Astrocyte (in vitro differentiated cells and primary cell): Measurements from ENCODE around the gene DDC. TPM values are rescaled to one million over a fixed set of nuclear protein-coding genes. Genes with fewer than 3 reads are reported as not detected.

ENCODE experiments used
- DNase-seq: peaks from one replicate; pipeline ENCODE4 v3.0.0-alpha.2; 2010; ENCODE audit warnings: low read depth
- FAIRE-seq: peaks from 2 replicates; lab custom pipeline; 2011; peaks lifted over from hg19 to GRCh38; lab: Jason Lieb, UNC
- H2AFZ ChIP-seq: 2 replicates; pipeline ENCODE4 v1.6.0; 2012; ENCODE audit warnings: low read depth, low read length, inconsistent platforms
- H3K27ac ChIP-seq: 2 replicates; pipeline ENCODE4 v1.5.1; 2011; ENCODE audit warnings: low read depth, low read length, inconsistent platforms
- H3K27me3 ChIP-seq: 2 replicates; pipeline ENCODE4 v1.6.0; 2011; ENCODE audit warnings: low read length, inconsistent platforms; ENCODE audit not compliant: insufficient read depth
- H3K36me3 ChIP-seq: 2 replicates; pipeline ENCODE4 v1.5.1; 2011; ENCODE audit warnings: low read length, inconsistent platforms; ENCODE audit not compliant: insufficient read depth
- H3K4me1 ChIP-seq: 2 replicates; pipeline ENCODE4 v1.5.1; 2011; ENCODE audit warnings: low read length, inconsistent platforms; ENCODE audit not compliant: insufficient read depth
- H3K4me2 ChIP-seq: 2 replicates; pipeline ENCODE4 v1.6.0; 2012; ENCODE audit warnings: low read length, inconsistent platforms
- H3K4me3 ChIP-seq: 2 replicates; pipeline ENCODE4 v1.5.1; 2011; ENCODE audit warnings: low read depth, mild to moderate bottlenecking, low read length, inconsistent platforms; ENCODE audit not compliant: insufficient read depth
- H3K79me2 ChIP-seq: 2 replicates; pipeline ENCODE4 v1.6.0; 2012; ENCODE audit warnings: mild to moderate bottlenecking, low read length, inconsistent platforms; ENCODE audit not compliant: insufficient read depth
- H3K9ac ChIP-seq: 2 replicates; pipeline ENCODE4 v1.6.0; 2012; ENCODE audit warnings: mild to moderate bottlenecking, low read length, inconsistent platforms
- H3K9me3 ChIP-seq: 2 replicates; pipeline ENCODE4 v1.5.1; 2012; ENCODE audit warnings: low read depth, mild to moderate bottlenecking, low read length, inconsistent platforms; ENCODE audit not compliant: insufficient read depth
- H4K20me1 ChIP-seq: 2 replicates; pipeline ENCODE4 v1.6.0; 2012; ENCODE audit warnings: low read length, inconsistent platforms; ENCODE audit not compliant: insufficient read depth
- H3K27ac Mint-ChIP-seq: one replicate; pipeline ENCODE4 v1.8.0; 2021; ENCODE audit warnings: mild to moderate bottlenecking, mixed read lengths; ENCODE audit not compliant: unreplicated experiment
- H3K27me3 Mint-ChIP-seq: one replicate; pipeline ENCODE4 v1.8.0; 2021; ENCODE audit warnings: low read depth, mixed read lengths; ENCODE audit not compliant: unreplicated experiment
- H3K36me3 Mint-ChIP-seq: one replicate; pipeline ENCODE4 v1.8.0; 2021; ENCODE audit warnings: low read depth, mixed read lengths; ENCODE audit not compliant: unreplicated experiment
- H3K4me1 Mint-ChIP-seq: one replicate; pipeline ENCODE4 v1.8.0; 2021; ENCODE audit warnings: low read depth, mixed read lengths; ENCODE audit not compliant: unreplicated experiment
- H3K4me3 Mint-ChIP-seq: one replicate; pipeline ENCODE4 v1.8.0; 2021; ENCODE audit warnings: mild to moderate bottlenecking, moderate library complexity, mixed read lengths; ENCODE audit not compliant: unreplicated experiment
- H3K9me3 Mint-ChIP-seq: one replicate; pipeline ENCODE4 v1.8.0; 2021; ENCODE audit warnings: mild to moderate bottlenecking, mixed read lengths; ENCODE audit not compliant: unreplicated experiment
- CTCF ChIP-seq: IDR thresholded peaks from 2 replicates; pipeline ENCODE4 v1.5.1; 2011; ENCODE audit warnings: low read depth, mild to moderate bottlenecking, inconsistent platforms, low read length, moderate library complexity; ENCODE audit not compliant: insufficient read depth
- EZH2 ChIP-seq: IDR thresholded peaks from 2 replicates; pipeline ENCODE4 v1.6.1; 2012; ENCODE audit warnings: mild to moderate bottlenecking, low read length, inconsistent platforms; ENCODE audit not compliant: insufficient read depth
- total RNA-seq: library from RNA; stranded (reverse); gene quantifications from 2 replicates; pipeline ENCODE4 v1.2.1, GENCODE V29; 2021

Gene DDC
- total RNA-seq, 1 donor from 2014 or later = not detected

- FAIRE-seq (peak; percentile 52), DNase-seq (peak; percentile 63)
- H3K36me3 Mint-ChIP-seq = peaks cover 9% of the 10 kb centered on the region
Observed at GRCh38 chr7:50436133-50436806, 128.9 kb downstream of the DDC start.

DNA sequence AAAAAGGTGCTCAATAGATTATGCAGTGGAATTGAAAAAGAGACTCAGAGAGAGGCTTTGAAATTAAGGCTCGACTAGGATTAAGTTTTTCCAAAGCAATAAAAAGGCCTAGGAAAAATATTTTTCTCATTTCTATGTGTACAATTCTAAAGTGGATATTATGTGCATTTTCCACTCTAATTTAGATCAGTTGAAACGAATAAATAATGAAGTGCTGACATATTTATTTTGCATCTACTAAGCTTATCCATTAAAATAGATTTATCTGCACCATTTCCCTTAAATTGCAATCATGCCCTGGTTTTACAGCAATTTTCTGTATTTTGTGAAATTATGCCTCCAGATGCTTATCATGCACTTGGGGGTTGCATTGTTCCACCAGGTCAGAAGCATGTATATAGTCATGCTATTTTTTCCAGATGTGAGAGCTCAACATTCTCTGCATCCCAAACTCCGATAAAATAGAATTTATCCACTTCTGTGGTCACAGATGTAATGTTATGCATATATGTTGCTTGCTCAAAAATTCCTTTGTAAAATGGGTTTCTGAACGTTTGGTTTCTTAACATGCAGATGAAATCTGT lies 133.4 kb downstream of the DDC start:
- DNase-seq (no peak), FAIRE-seq (no peak)
- no peaks in the 10 kb centered on the region for H4K20me1 ChIP-seq
- no peaks in the 10 kb centered on the region for H3K36me3 ChIP-seq
- H3K27ac ChIP-seq = no peak overlapping the region
- Mint-ChIP-seq H3K27ac (no peak overlapping the region), H3K36me3 (no peaks in the 10 kb centered on the region), H3K4me3 (no peak overlapping the region), H3K4me1 (peaks cover 9% of the 10 kb centered on the region), H3K27me3 (peaks cover 4% of the 10 kb centered on the region), H3K9me3 (no peaks in the 10 kb centered on the region)
- H3K9ac ChIP-seq = no peak overlapping the region
- H3K9me3 ChIP-seq = no peaks in the 10 kb centered on the region
- no peaks in the 10 kb centered on the region for H3K27me3 ChIP-seq
- peaks cover 11% of the 10 kb centered on the region for H3K4me1 ChIP-seq
- no peak for TF ChIP-seq EZH2
- no peak for TF ChIP-seq CTCF
- H2AFZ ChIP-seq = no peak overlapping the region
- no peaks in the 10 kb centered on the region for H3K79me2 ChIP-seq
- no peak overlapping the region for H3K4me2 ChIP-seq
- no peak overlapping the region for H3K4me3 ChIP-seq

More at GRCh38 chr7:50436133-50436806, 128.9 kb downstream of the DDC start:
- Mint-ChIP-seq H3K27ac (peak overlapping the region; percentile 98), H3K9me3 (no peaks in the 10 kb centered on the region), H3K4me1 (peaks cover 12% of the 10 kb centered on the region), H3K4me3 (no peak overlapping the region), H3K27me3 (no peaks in the 10 kb centered on the region)
- no peaks in the 10 kb centered on the region for H3K79me2 ChIP-seq
- H3K4me2 ChIP-seq = peak overlapping the region; percentile 39
- no peaks in the 10 kb centered on the region for H4K20me1 ChIP-seq
- H3K27me3 ChIP-seq = no peaks in the 10 kb centered on the region
- H3K27ac ChIP-seq = peak overlapping the region; percentile 80
- H3K9me3 ChIP-seq = peaks cover 4% of the 10 kb centered on the region
- TF ChIP-seq EZH2 = no peak
- TF ChIP-seq CTCF = no peak
- H3K4me1 ChIP-seq = peaks cover 12% of the 10 kb centered on the region
- H2AFZ ChIP-seq = no peak overlapping the region
- no peaks in the 10 kb centered on the region for H3K36me3 ChIP-seq
- peak overlapping the region; percentile 45 for H3K9ac ChIP-seq
- no peak overlapping the region for H3K4me3 ChIP-seq

DNA sequence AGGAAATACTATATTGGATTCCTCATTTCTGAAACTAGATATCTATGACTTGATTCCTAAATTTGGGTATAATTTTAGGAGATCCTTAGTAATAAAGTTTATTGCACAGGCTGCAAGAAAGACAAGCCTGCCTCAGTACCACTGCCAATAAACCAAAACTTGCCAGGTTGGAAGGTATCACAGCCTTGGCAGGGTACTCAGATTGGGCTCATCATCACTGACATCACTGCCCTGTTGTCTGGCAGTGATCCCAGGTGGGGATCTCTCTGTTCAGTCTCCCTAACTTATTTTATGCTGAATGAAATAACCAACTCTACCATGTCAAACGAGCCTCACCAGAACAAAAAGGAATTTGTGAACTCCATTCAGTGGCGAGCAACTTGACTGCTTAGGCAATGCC lies 133.9 kb downstream of the DDC start:
- H3K9me3 Mint-ChIP-seq = no peaks in the 10 kb centered on the region
- H3K27ac Mint-ChIP-seq = no peak overlapping the region
- Histone ChIP-seq H3K4me1 (peaks cover 7% of the 10 kb centered on the region), H3K36me3 (no peaks in the 10 kb centered on the region), H2AFZ (no peak overlapping the region), H3K4me3 (no peak overlapping the region), H3K4me2 (no peak overlapping the region), H3K9ac (no peak overlapping the region), H3K27ac (no peak overlapping the region), H3K27me3 (no peaks in the 10 kb centered on the region), H4K20me1 (no peaks in the 10 kb centered on the region), H3K79me2 (no peaks in the 10 kb centered on the region), H3K9me3 (no peaks in the 10 kb centered on the region)
- TF ChIP-seq CTCF (no peak), EZH2 (no peak)
- H3K4me1 Mint-ChIP-seq = peaks cover 6% of the 10 kb centered on the region
- H3K4me3 Mint-ChIP-seq = no peak overlapping the region
- H3K27me3 Mint-ChIP-seq = peaks cover 4% of the 10 kb centered on the region
- DNase-seq (no peak), FAIRE-seq (no peak)
- H3K36me3 Mint-ChIP-seq = no peaks in the 10 kb centered on the region
